HG03342 (cell line): Measurements from ENCODE around the gene SRP9.
"Not testable (repeated sequence)": the region's sequence is repeated elsewhere in the genome, so short reads cannot be mapped to it uniquely, and the experiment has no call there.

Experiments used
- ATAC-seq: cut with Tn5 transposase; IDR thresholded peaks from one replicate; pipeline ENCODE4 v1.9.1; 2021; ENCODE audit warnings: mild to moderate bottlenecking, moderate library complexity; ENCODE audit not compliant: unreplicated experiment

SRP9 gene

GRCh38 chr1:225772848-225773247 is 4.8 kb upstream of the SRP9 start:
- no peak for ATAC-seq

GRCh38 chr1:225774281-225775147 is 3.1 kb upstream of the SRP9 start:
- no peak for ATAC-seq

- no peak for ATAC-seq
These were observed 1.3 kb upstream of the SRP9 start for GRCh38 chr1:225776294-225776693.

- no peak for ATAC-seq
These were observed 506 bp upstream of the SRP9 start for GRCh38 chr1:225777058-225777582.

GRCh38 chr1:225778337-225778669 is 677 bp downstream of the SRP9 start:
- no peak for ATAC-seq

- not testable (repeated sequence) for ATAC-seq
These were observed 1.5 kb downstream of the SRP9 start for GRCh38 chr1:225779165-225779564.

- no peak for ATAC-seq
These were observed 2.5 kb downstream of the SRP9 start for GRCh38 chr1:225780134-225780533.

- no peak for ATAC-seq
These were observed 3.0 kb downstream of the SRP9 start for GRCh38 chr1:225780630-225781029.

- not testable (repeated sequence) for ATAC-seq
These were observed 11.5 kb downstream of the SRP9 start for GRCh38 chr1:225789142-225789541.

- ATAC-seq, result no peak
These were observed 17.3 kb downstream of the SRP9 start for GRCh38 chr1:225794954-225795353.

- not testable (repeated sequence) for ATAC-seq
These were observed 18.5 kb downstream of the SRP9 start for GRCh38 chr1:225796097-225796496.

- not testable (repeated sequence) for ATAC-seq
These were observed 23.5 kb downstream of the SRP9 start for GRCh38 chr1:225801146-225801545.

- ATAC-seq, result no peak
These were observed 28.6 kb downstream of the SRP9 start for GRCh38 chr1:225806249-225806648.

GRCh38 chr1:225806736-225807135 is 29.1 kb downstream of the SRP9 start:
- not testable (repeated sequence) for ATAC-seq

GRCh38 chr1:225808136-225808535 is 30.5 kb downstream of the SRP9 start:
- no peak for ATAC-seq

GRCh38 chr1:225809842-225810578 is 32.4 kb downstream of the SRP9 start, which contains the start of gene EPHX1:
EPHX1 (plus strand) TSS chr1:225810124; CDS start chr1:225828730, 18,606 bp downstream.
- ATAC-seq, result peak; percentile 95

- ATAC-seq, result not testable (repeated sequence)
These were observed 33.2 kb downstream of the SRP9 start for GRCh38 chr1:225810579-225811538.

GRCh38 chr1:225811622-225812487 is 34.2 kb downstream of the SRP9 start:
- no peak for ATAC-seq

- ATAC-seq, result no peak
These were observed 35.0 kb downstream of the SRP9 start for GRCh38 chr1:225812488-225813213.
